GM19035 (cell line): ENCODE results near the gene CSRNP3.
A peak's percentile ranks its signal among the peaks of the same experiment; 100 is the strongest.
"Not testable (repeated sequence)": the region's sequence is repeated elsewhere in the genome, so short reads cannot be mapped to it uniquely, and the experiment has no call there.

Experiments
- ATAC-seq: cut with Tn5 transposase; IDR thresholded peaks from one replicate; pipeline ENCODE4 v1.9.1; 2021; ENCODE audit not compliant: unreplicated experiment

The CSRNP3 gene

GRCh38 chr2:165630236-165630635 lies 160.7 kb downstream of the CSRNP3 start:
- no peak for ATAC-seq

GRCh38 chr2:165631089-165631488 lies 161.6 kb downstream of the CSRNP3 start:
- ATAC-seq, result no peak

- no peak for ATAC-seq
These were observed 163.1 kb downstream of the CSRNP3 start for GRCh38 chr2:165632594-165632993.

- no peak for ATAC-seq
These were observed 163.9 kb downstream of the CSRNP3 start for GRCh38 chr2:165633431-165633830.

- ATAC-seq, result no peak
These were observed 164.8 kb downstream of the CSRNP3 start for GRCh38 chr2:165634282-165634681.

GRCh38 chr2:165634855-165635254 lies 165.4 kb downstream of the CSRNP3 start:
- ATAC-seq, result no peak

- no peak for ATAC-seq
These were observed 166.0 kb downstream of the CSRNP3 start for GRCh38 chr2:165635532-165635931.

- ATAC-seq, result no peak
These were observed 167.5 kb downstream of the CSRNP3 start for GRCh38 chr2:165636959-165637358.

- ATAC-seq, result no peak
These were observed 167.9 kb downstream of the CSRNP3 start for GRCh38 chr2:165637396-165637795.

GRCh38 chr2:165639504-165639903 lies 170.0 kb downstream of the CSRNP3 start:
- no peak for ATAC-seq

GRCh38 chr2:165640247-165640929 lies 170.9 kb downstream of the CSRNP3 start:
- no peak for ATAC-seq

- no peak for ATAC-seq
These were observed 176.7 kb downstream of the CSRNP3 start for GRCh38 chr2:165645930-165646831.

GRCh38 chr2:165647409-165647808 lies 177.9 kb downstream of the CSRNP3 start:
- no peak for ATAC-seq

- no peak for ATAC-seq
These were observed 179.3 kb downstream of the CSRNP3 start for GRCh38 chr2:165648801-165649200.

- no peak for ATAC-seq
These were observed 181.7 kb downstream of the CSRNP3 start for GRCh38 chr2:165651233-165651632.

GRCh38 chr2:165655661-165656060 lies 186.2 kb downstream of the CSRNP3 start:
- ATAC-seq, result no peak

GRCh38 chr2:165660361-165660760 lies 190.9 kb downstream of the CSRNP3 start:
- peak; percentile 75 for ATAC-seq

GRCh38 chr2:165662720-165663119 lies 193.2 kb downstream of the CSRNP3 start:
- no peak for ATAC-seq

GRCh38 chr2:165665614-165666013 lies 196.1 kb downstream of the CSRNP3 start:
- ATAC-seq, result no peak

- not testable (repeated sequence) for ATAC-seq
These were observed 196.6 kb downstream of the CSRNP3 start for GRCh38 chr2:165666073-165666472.

- ATAC-seq, result no peak
These were observed 197.1 kb downstream of the CSRNP3 start for GRCh38 chr2:165666605-165667004.

- ATAC-seq, result no peak
These were observed 197.9 kb downstream of the CSRNP3 start for GRCh38 chr2:165667375-165667774.
